ENCODE measurements around the gene DCX. TPM values are rescaled to one million over a fixed set of nuclear protein-coding genes. Genes with fewer than 3 reads are reported as not detected.
A peak's percentile ranks its signal among the peaks of the same experiment; 100 is the strongest.

DCX gene
- total and polyA plus RNA-seq, 9 of the 15 experiments (the other 6 are each of a cell fraction or from before 2014, with no cell fraction given), result not detected

DNA sequence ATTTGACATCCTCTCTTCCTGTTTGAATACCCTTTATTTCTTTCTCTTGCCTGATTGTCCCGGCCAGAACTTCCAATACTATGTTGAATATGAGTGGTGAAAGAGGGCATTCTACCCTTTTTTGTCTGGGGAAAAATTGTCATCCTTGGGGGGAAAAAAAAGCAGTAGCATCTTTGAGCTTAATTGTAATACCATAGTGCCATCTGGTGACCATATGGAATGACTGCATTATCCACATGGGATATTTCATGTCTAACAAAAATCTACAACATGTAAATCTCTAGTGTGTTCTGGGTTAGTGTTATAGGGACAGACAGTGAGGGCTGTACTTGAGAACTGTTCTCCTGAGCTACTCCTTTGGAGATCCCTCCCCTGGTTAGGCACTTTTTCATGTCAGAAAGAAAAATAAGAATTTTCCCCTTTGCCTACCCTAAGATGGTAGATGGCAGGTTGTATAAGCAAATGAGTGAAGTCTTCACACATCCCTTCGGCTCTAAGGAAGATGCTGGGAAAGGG is 167.7 kb downstream of the DCX start (continued):
- TF ChIP-seq, protein P1, sequence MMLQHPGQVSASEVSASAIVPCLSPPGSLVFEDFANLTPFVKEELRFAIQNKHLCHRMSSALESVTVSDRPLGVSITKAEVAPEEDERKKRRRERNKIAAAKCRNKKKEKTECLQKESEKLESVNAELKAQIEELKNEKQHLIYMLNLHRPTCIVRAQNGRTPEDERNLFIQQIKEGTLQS (IDR thresholded peaks at IDR 0.05), result no peak
- TF ChIP-seq, protein P1 (CRISPR knock-in tag; conservative IDR thresholded peaks at IDR 0.05), result no peak
- TF ChIP-seq, protein P2, sequence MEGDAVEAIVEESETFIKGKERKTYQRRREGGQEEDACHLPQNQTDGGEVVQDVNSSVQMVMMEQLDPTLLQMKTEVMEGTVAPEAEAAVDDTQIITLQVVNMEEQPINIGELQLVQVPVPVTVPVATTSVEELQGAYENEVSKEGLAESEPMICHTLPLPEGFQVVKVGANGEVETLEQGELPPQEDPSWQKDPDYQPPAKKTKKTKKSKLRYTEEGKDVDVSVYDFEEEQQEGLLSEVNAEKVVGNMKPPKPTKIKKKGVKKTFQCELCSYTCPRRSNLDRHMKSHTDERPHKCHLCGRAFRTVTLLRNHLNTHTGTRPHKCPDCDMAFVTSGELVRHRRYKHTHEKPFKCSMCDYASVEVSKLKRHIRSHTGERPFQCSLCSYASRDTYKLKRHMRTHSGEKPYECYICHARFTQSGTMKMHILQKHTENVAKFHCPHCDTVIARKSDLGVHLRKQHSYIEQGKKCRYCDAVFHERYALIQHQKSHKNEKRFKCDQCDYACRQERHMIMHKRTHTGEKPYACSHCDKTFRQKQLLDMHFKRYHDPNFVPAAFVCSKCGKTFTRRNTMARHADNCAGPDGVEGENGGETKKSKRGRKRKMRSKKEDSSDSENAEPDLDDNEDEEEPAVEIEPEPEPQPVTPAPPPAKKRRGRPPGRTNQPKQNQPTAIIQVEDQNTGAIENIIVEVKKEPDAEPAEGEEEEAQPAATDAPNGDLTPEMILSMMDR (IDR thresholded peaks at IDR 0.05 in 2 of 3, conservative IDR thresholded peaks at IDR 0.05 in 1 of 3; ENCODE audit: insufficient read depth in 2 of 3, low read depth in 1 of 3, low read length in 3 of 3), result peak; percentile 17 to 53 (median 19); a peak in 3 of 6 replicates
- TF ChIP-seq ZNF830 (CRISPR knock-in tag; IDR thresholded peaks at IDR 0.05), result no peak
- TF ChIP-seq RBM22 (IDR thresholded peaks at IDR 0.05; ENCODE audit: low read depth, low read length, poor library complexity, severe bottlenecking), result no peak
- TF ChIP-seq CSDE1 (IDR thresholded peaks at IDR 0.05), result no peak
- TF ChIP-seq, protein P3, sequence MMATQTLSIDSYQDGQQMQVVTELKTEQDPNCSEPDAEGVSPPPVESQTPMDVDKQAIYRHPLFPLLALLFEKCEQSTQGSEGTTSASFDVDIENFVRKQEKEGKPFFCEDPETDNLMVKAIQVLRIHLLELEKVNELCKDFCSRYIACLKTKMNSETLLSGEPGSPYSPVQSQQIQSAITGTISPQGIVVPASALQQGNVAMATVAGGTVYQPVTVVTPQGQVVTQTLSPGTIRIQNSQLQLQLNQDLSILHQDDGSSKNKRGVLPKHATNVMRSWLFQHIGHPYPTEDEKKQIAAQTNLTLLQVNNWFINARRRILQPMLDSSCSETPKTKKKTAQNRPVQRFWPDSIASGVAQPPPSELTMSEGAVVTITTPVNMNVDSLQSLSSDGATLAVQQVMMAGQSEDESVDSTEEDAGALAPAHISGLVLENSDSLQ (IDR thresholded peaks at IDR 0.05), result no peak
- no peak for TF ChIP-seq ELF4 (CRISPR knock-in tag; IDR thresholded peaks at IDR 0.05)
- TF ChIP-seq, protein P4, sequence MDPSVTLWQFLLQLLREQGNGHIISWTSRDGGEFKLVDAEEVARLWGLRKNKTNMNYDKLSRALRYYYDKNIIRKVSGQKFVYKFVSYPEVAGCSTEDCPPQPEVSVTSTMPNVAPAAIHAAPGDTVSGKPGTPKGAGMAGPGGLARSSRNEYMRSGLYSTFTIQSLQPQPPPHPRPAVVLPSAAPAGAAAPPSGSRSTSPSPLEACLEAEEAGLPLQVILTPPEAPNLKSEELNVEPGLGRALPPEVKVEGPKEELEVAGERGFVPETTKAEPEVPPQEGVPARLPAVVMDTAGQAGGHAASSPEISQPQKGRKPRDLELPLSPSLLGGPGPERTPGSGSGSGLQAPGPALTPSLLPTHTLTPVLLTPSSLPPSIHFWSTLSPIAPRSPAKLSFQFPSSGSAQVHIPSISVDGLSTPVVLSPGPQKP (CRISPR knock-in tag; IDR thresholded peaks at IDR 0.05), result no peak
- TF ChIP-seq, protein P5, sequence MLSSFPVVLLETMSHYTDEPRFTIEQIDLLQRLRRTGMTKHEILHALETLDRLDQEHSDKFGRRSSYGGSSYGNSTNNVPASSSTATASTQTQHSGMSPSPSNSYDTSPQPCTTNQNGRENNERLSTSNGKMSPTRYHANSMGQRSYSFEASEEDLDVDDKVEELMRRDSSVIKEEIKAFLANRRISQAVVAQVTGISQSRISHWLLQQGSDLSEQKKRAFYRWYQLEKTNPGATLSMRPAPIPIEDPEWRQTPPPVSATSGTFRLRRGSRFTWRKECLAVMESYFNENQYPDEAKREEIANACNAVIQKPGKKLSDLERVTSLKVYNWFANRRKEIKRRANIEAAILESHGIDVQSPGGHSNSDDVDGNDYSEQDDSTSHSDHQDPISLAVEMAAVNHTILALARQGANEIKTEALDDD (IDR thresholded peaks at IDR 0.05), result no peak
- TF ChIP-seq SMC3 (conservative IDR thresholded peaks at IDR 0.05; ENCODE audit: insufficient read depth, low read depth, low read length), result no peak
- TF ChIP-seq KDM5B (IDR thresholded peaks at IDR 0.05; ENCODE audit: insufficient replicate concordance, low read depth, low read length), result no peak
- TF ChIP-seq SMARCE1 (IDR thresholded peaks at IDR 0.05), result no peak
- no peak for TF ChIP-seq HMG20B (CRISPR knock-in tag; IDR thresholded peaks at IDR 0.05)
- peak; percentile 44 to 68 for TF ChIP-seq RAD21 (CRISPR knock-in tag; conservative IDR thresholded peaks at IDR 0.05 in 1 of 2, IDR thresholded peaks at IDR 0.05 in 1 of 2)
- TF ChIP-seq RBM39 (optimal IDR thresholded peaks at IDR 0.05; ENCODE audit: low read depth, low read length), result no peak
- no peak for TF ChIP-seq HMG20A (CRISPR knock-in tag; conservative IDR thresholded peaks at IDR 0.05)
- no peak for TF ChIP-seq PML (IDR thresholded peaks at IDR 0.05; ENCODE audit: low read length)
- no peak for TF ChIP-seq HCFC1 (IDR thresholded peaks at IDR 0.05; ENCODE audit: low read depth, low read length)

Measured in K562 (cell line).